ENCODE results near the gene ARID1B.

ARID1B gene

GRCh38 chr6:157246771-157247484 lies 469.8 kb downstream of the ARID1B start:
- no peak for DNase-seq (ENCODE audit: low read depth)

GRCh38 chr6:157248264-157248663 lies 471.1 kb downstream of the ARID1B start:
- no peak for DNase-seq (ENCODE audit: low read depth)

- DNase-seq (ENCODE audit: low read depth), result no peak
These were observed 472.6 kb downstream of the ARID1B start for GRCh38 chr6:157249826-157250225.

DNA sequence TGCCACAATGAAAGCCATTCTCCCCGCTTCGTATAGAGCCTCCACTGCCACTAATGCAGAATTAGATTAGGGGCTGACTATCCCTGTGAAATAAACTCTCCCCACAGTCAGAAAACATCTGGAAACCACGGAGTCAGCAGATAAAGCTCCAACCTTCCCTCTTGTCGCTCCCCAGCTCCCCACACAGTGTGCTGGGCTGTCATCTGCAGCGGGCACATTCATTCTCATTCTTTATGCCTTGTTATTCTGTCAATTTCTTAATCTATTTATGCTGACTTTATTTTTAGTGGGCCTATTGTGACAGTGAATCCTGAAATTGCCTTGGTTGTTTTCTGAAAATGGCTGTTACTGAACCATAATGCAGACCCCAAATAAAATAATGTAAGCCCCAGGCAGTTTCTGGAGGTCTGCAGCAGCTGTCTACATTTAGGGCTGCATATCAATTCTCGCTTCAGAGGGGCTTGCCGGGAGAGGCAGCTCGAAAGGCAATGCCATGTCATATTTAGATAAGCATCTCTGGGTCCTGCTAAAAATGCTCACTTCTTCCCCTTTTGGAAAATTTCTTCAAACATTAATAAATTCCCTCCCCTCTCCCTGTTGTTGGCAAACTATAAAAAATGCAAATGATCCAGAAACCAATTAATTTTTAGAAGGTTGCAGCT lies 474.5 kb downstream of the ARID1B start:
- DNase-seq (ENCODE audit: low read depth), result no peak

DNA sequence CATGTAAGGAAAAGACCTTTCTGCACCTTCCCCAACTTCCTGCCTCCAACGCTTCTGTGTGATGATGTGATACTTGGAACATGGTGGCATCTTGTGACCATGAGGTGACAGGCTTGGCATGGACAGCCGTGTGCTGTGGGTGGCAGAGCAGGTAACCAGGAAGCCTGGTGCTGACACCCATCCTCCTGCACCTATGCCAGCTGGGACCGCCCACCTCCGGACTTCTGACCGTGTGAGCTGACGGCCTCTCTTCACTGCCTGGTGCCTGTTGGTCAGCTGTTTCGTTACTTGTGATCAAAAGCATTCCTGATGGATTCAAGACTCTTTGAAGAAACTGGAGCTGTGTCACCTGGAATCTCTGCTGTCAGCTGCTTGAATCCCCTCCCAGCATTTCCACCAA lies 475.8 kb downstream of the ARID1B start:
- DNase-seq (ENCODE audit: low read depth), result no peak

DNA sequence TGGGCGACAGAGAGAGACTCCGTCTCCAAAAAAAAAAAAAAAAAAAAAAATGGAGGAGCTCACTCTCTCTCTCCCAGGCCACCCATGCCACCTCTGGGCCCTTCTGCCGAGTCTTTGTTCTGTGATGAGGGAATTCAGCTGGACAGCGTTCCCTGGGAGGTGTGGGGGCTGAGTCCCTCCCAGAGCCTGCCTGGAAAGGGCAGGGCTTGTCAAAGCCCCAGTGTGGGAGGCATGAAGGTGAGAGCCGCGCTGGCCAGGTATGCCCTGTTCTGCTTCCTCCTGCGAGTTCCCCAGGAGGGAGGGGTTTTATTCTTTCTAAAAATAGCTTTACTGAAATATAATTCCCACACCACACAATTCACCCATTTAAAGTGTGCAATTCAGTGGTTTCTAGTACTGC lies 476.5 kb downstream of the ARID1B start:
- DNase-seq (ENCODE audit: low read depth), result no peak

GRCh38 chr6:157254538-157254937 lies 477.4 kb downstream of the ARID1B start:
- DNase-seq (ENCODE audit: low read depth), result no peak

GRCh38 chr6:157255079-157255478 lies 477.9 kb downstream of the ARID1B start:
- no peak for DNase-seq (ENCODE audit: low read depth)

DNA sequence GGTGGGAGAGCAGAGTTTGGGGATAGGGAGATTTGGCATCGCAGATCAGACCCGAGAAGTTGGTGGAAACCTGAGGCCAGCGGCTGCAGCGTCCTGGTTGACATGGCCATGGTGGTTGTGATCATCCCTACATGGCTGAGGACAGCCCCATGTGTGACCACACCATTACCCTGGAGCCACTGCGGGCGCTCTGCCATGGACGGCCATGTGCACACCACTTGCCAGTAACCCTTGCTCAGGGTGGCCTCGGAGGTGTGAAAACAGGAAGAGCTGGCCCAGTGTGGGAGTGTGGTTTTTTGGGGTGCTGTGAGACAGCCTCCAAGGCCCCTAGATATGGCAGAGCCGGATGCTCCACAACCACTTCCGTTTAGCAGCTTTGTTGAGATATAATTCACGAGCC lies 481.7 kb downstream of the ARID1B start:
- no peak for DNase-seq (ENCODE audit: low read depth)

DNA sequence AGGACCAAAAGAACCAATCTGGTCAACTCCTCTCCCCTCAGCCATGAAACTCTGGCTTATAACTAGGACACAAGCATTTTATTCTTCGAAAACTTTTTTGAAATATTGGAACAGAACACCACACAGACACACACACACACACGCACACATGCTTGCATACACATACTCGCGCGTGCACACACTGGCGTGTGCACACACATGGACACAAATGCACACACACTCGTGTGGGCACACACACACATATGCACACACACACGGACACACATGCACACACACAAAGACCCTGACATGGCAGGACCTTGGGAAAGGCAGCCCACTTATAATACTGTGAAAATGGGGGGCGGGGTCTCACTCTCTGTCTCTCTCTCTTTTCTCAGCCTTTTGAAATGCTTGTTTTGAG lies 482.3 kb downstream of the ARID1B start:
- no peak for DNase-seq (ENCODE audit: low read depth)
